Fibroblast of lung (primary cell): ENCODE measurements around the gene NHSL2. TPM values are rescaled to one million over a fixed set of nuclear protein-coding genes. Genes with fewer than 3 reads are reported as not detected.

Source experiments
- DNase-seq, 2 donors: peaks; one replicate each; pipeline versions ENCODE4 v3.0.0 to v3.0.0-alpha.2; 2010; ENCODE audit warnings: low read depth in 2 of 2
- H2AFZ ChIP-seq: 2 replicates; pipeline ENCODE4 v1.5.1; 2012; ENCODE audit warnings: low read length, control low read depth, inconsistent platforms
- H3K27ac ChIP-seq: 2 replicates; pipeline ENCODE4 v1.5.1; 2011; ENCODE audit warnings: low read length, control low read depth; ENCODE audit not compliant: insufficient read depth
- H3K27me3 ChIP-seq: 2 replicates; pipeline ENCODE4 v1.5.1; 2011; ENCODE audit warnings: mild to moderate bottlenecking, low read length; ENCODE audit not compliant: control insufficient read depth, insufficient read depth
- H3K36me3 ChIP-seq: 2 replicates; pipeline ENCODE4 v1.5.1; 2011; ENCODE audit warnings: low read length; ENCODE audit not compliant: control insufficient read depth, insufficient read depth
- H3K4me1 ChIP-seq: 2 replicates; pipeline ENCODE4 v1.5.1; 2011; ENCODE audit warnings: low read length; ENCODE audit not compliant: control insufficient read depth, insufficient read depth; ENCODE audit errors: extremely low read depth
- H3K4me2 ChIP-seq: 2 replicates; pipeline ENCODE4 v1.5.1; 2011; ENCODE audit warnings: low read length, control low read depth; ENCODE audit not compliant: insufficient read depth; ENCODE audit errors: extremely low read depth
- H3K4me3 ChIP-seq, 4 experiments: fragments of 200-600 bp in 1 of 4; sonication (generic) in 1 of 4; replicated peaks in 1 of 4; 2 replicates each; pipeline ENCODE4 v1.5.1; 2011 to 2016; ENCODE audit warnings: low read length in 4 of 4, low read depth in 3 of 4, mild to moderate bottlenecking in 3 of 4, control low read depth in 2 of 4, inconsistent platforms in 1 of 4, mixed read lengths in 1 of 4; ENCODE audit not compliant: insufficient read depth in 1 of 4; ENCODE audit errors: control extremely low read depth in 1 of 4
- H3K79me2 ChIP-seq: 2 replicates; pipeline ENCODE4 v1.5.1; 2012; ENCODE audit warnings: mild to moderate bottlenecking, low read length, inconsistent platforms; ENCODE audit not compliant: control insufficient read depth, insufficient read depth
- H3K9ac ChIP-seq: 2 replicates; pipeline ENCODE4 v1.5.1; 2011; ENCODE audit warnings: mild to moderate bottlenecking, low read length, control low read depth; ENCODE audit not compliant: insufficient read depth
- H3K9me3 ChIP-seq: 2 replicates; pipeline ENCODE4 v1.5.1; 2012; ENCODE audit warnings: low read depth, low read length; ENCODE audit not compliant: control insufficient read depth, insufficient read depth
- H4K20me1 ChIP-seq: 2 replicates; pipeline ENCODE4 v1.5.1; 2011; ENCODE audit warnings: low read length; ENCODE audit not compliant: control insufficient read depth, insufficient read depth; ENCODE audit errors: extremely low read depth
- CTCF ChIP-seq, 2 donors: IDR thresholded peaks in 1 of 2; conservative IDR thresholded peaks in 1 of 2; 1 replicate in 1 of 2; 2 replicates in 1 of 2; pipeline ENCODE4 v1.5.1; 2011 to 2012; ENCODE audit warnings: low read length in 2 of 2, control low read depth in 1 of 2, inconsistent platforms in 1 of 2, low read depth in 1 of 2, mild to moderate bottlenecking in 1 of 2
- EZH2 ChIP-seq: IDR thresholded peaks from 2 replicates; pipeline ENCODE4 v1.5.1; 2012; ENCODE audit warnings: low read length, control low read depth, mild to moderate bottlenecking; ENCODE audit errors: missing control alignments
- polyA plus RNA-seq, 2 donors: library from polyadenylated mRNA; depleted of rRNA in 1 of 2; stranded (reverse) in 1 of 2; unstranded in 1 of 2; fragments of >200 nt; gene quantifications; 2 replicates each; pipeline ENCODE4 v1.2.1, GENCODE V29; 2011 to 2012; ENCODE audit warnings: missing spikeins in 1 of 2
- total RNA-seq: library from RNA; depleted of rRNA; stranded (reverse); fragments of >200 nt; gene quantifications from 2 replicates; pipeline ENCODE4 v1.2.1, GENCODE V29; 2014

The NHSL2 gene
- total and polyA plus RNA-seq, 2 donors (not counting 1 experiment from before 2014, with no cell fraction given): 4.3 to 9.7 TPM

- Histone ChIP-seq H3K4me2 (no peak overlapping the region), H3K9me3 (no peaks in the 10 kb centered on the region), H3K27me3 (no peaks in the 10 kb centered on the region), H3K9ac (no peak overlapping the region), H3K4me1 (no peaks in the 10 kb centered on the region), H4K20me1 (no peaks in the 10 kb centered on the region), H2AFZ (no peak overlapping the region), H3K79me2 (no peaks in the 10 kb centered on the region), H3K36me3 (no peaks in the 10 kb centered on the region), H3K4me3 (no peak overlapping the region), H3K27ac (no peak overlapping the region)
- DNase-seq: peak; percentile 63 to 72
- TF ChIP-seq CTCF (conservative IDR thresholded peaks at IDR 0.05 in 1 of 2, IDR thresholded peaks at IDR 0.05 in 1 of 2; ENCODE audit: low read depth in 1 of 2, low read length in 2 of 2) (no peak), EZH2 (no peak)
These were observed 131.5 kb downstream of the NHSL2 start for GRCh38 chrX:72041871-72042851.

GRCh38 chrX:72042852-72043248, 132.2 kb downstream of the NHSL2 start:
- no peak for DNase-seq
- Histone ChIP-seq H4K20me1 (no peaks in the 10 kb centered on the region), H2AFZ (no peak overlapping the region), H3K36me3 (no peaks in the 10 kb centered on the region), H3K9me3 (no peaks in the 10 kb centered on the region), H3K27ac (no peak overlapping the region), H3K4me1 (no peaks in the 10 kb centered on the region), H3K27me3 (no peaks in the 10 kb centered on the region), H3K79me2 (no peaks in the 10 kb centered on the region), H3K4me3 (no peak overlapping the region), H3K9ac (no peak overlapping the region), H3K4me2 (no peak overlapping the region)
- TF ChIP-seq CTCF (conservative IDR thresholded peaks at IDR 0.05 in 1 of 2, IDR thresholded peaks at IDR 0.05 in 1 of 2; ENCODE audit: low read depth in 1 of 2, low read length in 2 of 2) (no peak), EZH2 (no peak)

GRCh38 chrX:72043636-72044035, 133.0 kb downstream of the NHSL2 start:
- no peak overlapping the region for H3K9ac ChIP-seq
- no peaks in the 10 kb centered on the region for H3K4me1 ChIP-seq
- no peak overlapping the region for H3K4me3 ChIP-seq
- no peak for DNase-seq
- H3K4me2 ChIP-seq: no peak overlapping the region
- no peaks in the 10 kb centered on the region for H4K20me1 ChIP-seq
- no peaks in the 10 kb centered on the region for H3K27me3 ChIP-seq
- H3K36me3 ChIP-seq: no peaks in the 10 kb centered on the region
- TF ChIP-seq CTCF (conservative IDR thresholded peaks at IDR 0.05 in 1 of 2, IDR thresholded peaks at IDR 0.05 in 1 of 2; ENCODE audit: low read depth in 1 of 2, low read length in 2 of 2) (no peak), EZH2 (no peak)
- H3K27ac ChIP-seq: no peak overlapping the region
- no peaks in the 10 kb centered on the region for H3K9me3 ChIP-seq
- no peak overlapping the region for H2AFZ ChIP-seq
- H3K79me2 ChIP-seq: no peaks in the 10 kb centered on the region
